ENCODE measurements around the gene SAMD8.

The SAMD8 gene

DNA sequence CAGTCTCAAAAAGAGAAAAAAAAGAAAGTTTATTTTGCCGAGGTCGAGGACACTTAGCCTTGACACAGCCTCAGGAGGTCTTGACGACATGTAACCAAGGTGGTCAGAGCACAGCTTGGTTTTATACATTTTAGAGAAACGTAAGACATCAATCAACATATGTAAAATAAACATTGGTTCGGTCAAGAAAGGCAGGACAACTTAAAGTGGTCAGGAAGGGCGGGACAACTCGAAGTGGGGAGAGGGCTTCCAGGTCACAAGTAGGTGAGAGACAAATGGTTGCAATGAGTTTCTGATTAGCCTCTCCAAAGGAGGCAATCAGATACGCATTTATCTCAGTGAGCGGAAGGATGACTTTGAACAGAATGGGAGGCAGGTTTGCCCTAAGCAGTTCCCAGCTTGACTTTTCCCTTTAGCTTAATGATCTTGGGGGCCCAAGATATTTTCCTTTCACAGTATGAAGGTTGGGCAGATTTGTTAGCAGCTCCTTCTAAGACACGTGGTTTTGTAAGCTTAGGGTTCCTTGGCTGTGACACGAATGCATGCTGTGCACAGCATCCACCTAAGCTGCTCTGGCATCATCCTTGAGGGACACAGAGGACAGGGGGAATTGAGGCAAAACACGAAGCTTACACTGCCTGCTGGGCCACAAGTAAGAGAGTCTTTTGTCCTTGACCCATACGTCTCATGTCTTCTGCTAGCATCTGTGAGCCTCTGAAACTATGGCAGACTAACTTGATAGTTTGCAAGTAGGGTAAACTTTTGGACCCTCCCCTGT is 95.8 kb downstream of the SAMD8 start:
- no peak overlapping the region for H3K4me3 ChIP-seq (ENCODE audit: low read depth, low read length)
- TF ChIP-seq, protein P1, sequence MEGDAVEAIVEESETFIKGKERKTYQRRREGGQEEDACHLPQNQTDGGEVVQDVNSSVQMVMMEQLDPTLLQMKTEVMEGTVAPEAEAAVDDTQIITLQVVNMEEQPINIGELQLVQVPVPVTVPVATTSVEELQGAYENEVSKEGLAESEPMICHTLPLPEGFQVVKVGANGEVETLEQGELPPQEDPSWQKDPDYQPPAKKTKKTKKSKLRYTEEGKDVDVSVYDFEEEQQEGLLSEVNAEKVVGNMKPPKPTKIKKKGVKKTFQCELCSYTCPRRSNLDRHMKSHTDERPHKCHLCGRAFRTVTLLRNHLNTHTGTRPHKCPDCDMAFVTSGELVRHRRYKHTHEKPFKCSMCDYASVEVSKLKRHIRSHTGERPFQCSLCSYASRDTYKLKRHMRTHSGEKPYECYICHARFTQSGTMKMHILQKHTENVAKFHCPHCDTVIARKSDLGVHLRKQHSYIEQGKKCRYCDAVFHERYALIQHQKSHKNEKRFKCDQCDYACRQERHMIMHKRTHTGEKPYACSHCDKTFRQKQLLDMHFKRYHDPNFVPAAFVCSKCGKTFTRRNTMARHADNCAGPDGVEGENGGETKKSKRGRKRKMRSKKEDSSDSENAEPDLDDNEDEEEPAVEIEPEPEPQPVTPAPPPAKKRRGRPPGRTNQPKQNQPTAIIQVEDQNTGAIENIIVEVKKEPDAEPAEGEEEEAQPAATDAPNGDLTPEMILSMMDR (IDR thresholded peaks at IDR 0.05; ENCODE audit: low read depth, low read length, missing control alignments): no peak
- DNase-seq (ENCODE audit: low read depth): no peak

DNA sequence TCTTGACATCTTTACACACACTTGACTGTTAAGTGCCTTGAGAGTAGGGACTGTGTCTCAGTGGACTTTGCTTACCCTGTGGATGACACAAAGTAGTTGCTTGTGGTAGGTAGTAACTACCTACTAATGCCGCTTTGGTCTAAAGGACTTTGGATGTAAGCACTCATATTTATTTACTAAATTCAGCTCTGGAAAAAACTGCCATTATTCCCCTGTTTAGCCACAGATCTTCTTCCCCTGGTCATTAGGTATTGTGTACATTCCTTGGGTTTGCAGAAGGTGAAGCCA is 96.3 kb downstream of the SAMD8 start:
- TF ChIP-seq, protein P1 (IDR thresholded peaks at IDR 0.05; ENCODE audit: low read depth, low read length, missing control alignments): no peak

DNA sequence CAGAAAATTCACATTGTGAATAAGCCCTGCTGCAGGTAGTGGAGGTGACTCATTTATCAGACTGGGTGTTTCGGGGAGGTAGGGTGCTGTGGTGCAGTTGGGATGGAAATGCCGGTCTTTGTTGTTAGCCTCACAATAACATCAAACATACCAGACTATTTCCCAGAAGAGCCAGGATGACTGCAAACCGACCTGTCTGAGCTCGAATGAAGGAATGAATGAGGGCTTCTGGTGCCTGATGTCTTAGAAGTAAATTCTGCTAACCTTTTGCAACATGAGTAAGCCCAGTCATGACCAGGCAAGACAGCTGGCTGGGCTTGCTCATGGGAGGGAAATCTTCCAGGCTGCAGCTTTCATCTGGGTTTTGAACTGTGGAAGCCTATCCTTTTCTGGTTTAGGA is 96.7 kb downstream of the SAMD8 start:
- TF ChIP-seq, protein P1 (IDR thresholded peaks at IDR 0.05; ENCODE audit: low read depth, low read length, missing control alignments): no peak
- H3K4me3 ChIP-seq (ENCODE audit: low read depth, low read length): no peak overlapping the region
- DNase-seq (ENCODE audit: low read depth): no peak

More for the DNA sequence above, 96.3 kb downstream of the SAMD8 start:
- H3K4me3 ChIP-seq (ENCODE audit: low read depth, low read length): no peak overlapping the region
- no peak for DNase-seq (ENCODE audit: low read depth)

DNA sequence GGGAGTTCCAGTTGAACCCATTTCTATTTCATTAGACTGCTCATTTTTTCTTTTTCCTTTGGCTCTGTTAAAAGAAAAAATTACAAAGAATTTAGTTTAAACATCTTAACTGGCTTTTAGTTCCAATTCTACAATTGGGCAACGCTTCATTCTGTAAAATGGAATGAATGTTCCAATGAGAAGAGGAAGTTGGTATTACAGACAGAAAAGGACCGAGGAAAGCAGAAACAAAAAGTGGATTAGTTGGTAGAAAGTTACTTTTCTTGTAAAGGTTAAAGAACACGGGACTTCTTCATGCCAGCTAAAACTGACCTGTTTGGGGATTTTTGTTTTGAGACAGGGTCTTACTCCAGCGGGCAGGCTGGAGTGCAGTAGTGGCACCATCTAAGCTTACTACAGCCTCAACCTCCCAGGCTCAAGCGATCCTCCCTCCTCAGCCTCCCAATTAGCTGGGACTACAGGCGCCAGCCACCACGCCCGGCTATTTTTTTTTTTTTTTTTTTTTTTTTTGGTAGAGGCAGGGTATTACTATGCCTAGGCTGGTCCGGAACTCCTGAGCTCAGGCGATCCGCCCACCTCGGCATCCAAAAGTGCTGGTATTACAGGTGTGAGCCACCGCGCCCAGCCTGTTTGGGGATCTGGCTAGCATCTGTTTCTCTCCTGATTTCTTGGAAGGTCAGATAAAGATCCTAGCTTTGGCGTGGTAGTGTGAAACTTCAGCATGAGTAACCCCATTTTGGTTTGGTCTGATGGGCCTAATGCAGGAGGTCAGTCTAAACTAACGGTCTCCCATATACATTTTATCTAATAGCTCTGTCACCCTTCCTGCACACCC is 97.8 kb downstream of the SAMD8 start:
- H3K4me3 ChIP-seq (ENCODE audit: low read depth, low read length): peak overlapping the region; percentile 99
- no peak for DNase-seq (ENCODE audit: low read depth)
- TF ChIP-seq, protein P1 (IDR thresholded peaks at IDR 0.05; ENCODE audit: low read depth, low read length, missing control alignments): no peak

DNA sequence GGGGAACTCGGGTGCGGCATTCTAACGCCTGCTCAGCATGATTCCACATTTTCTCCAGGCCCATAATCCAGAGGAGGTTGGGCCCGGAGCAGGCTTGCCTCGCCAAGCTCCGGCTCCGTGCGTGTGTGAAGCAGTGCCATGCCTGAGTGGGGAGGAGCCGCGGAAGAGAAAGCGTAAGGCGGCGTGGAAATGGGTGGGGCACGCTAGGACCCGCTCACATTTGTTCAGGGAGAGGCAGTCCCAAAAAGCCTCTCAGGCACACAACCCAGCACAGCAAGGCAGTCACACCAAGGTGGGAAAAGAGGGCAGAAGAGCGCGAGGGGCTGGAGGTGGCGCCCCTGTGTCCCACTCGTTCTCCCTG is 98.4 kb downstream of the SAMD8 start:
- peak; percentile 49 for DNase-seq (ENCODE audit: low read depth)
- peak overlapping the region; percentile 99 for H3K4me3 ChIP-seq (ENCODE audit: low read depth, low read length)
- TF ChIP-seq, protein P1 (IDR thresholded peaks at IDR 0.05; ENCODE audit: low read depth, low read length, missing control alignments): no peak

DNA sequence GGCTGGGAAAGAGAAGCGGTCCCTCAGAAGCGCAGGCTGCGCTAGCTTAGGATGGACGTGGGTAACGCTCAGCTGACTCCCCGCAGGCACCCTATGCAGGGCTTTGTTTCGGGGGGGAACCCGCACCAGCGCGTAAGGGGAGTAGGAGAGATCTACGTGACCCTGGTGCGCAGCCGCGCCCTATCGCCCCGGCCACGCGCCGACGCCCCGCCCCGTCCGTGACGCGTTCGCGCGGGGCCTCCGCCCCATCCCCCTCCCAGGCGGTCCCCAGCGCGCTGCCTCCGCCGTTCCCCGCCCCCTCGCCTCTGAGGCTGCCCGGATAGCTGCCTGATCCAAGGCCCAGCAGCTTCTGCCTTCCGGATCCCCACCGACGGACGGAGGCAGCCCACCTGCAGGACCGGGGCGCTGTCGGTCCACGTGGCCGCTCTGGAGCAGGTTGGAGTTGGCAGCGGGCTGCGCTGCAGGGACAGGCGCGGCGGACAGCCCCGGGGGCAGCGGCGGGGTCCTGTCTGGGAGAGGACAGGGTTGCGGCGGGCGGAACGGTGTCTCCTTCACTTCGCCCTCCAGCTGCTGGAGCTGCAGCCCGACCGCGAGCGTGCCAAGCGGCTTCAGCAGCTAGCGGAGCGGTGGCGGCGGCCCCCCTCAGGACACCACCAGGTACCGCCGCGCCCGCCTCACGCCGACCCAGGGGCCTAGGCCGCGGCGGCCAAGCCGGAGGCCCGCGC is 99.0 kb downstream of the SAMD8 start, which contains the start of gene VDAC2:
VDAC2 (plus strand) TSS at position 515 of the 725 bp plus-strand sequence. CDS start 363 bp downstream, outside the sequence.
- H3K4me3 ChIP-seq (ENCODE audit: low read depth, low read length): peak within 1 kb of the TSS; percentile 99
- TF ChIP-seq, protein P1 (IDR thresholded peaks at IDR 0.05; ENCODE audit: low read depth, low read length, missing control alignments): no peak
- DNase-seq (ENCODE audit: low read depth): peak; percentile 66
